ENCODE data around the gene TEX28.
"Not testable (repeated sequence)": the region's sequence is repeated elsewhere in the genome, so short reads cannot be mapped to it uniquely, and the experiment has no call there.

Gene TEX28, protein sequence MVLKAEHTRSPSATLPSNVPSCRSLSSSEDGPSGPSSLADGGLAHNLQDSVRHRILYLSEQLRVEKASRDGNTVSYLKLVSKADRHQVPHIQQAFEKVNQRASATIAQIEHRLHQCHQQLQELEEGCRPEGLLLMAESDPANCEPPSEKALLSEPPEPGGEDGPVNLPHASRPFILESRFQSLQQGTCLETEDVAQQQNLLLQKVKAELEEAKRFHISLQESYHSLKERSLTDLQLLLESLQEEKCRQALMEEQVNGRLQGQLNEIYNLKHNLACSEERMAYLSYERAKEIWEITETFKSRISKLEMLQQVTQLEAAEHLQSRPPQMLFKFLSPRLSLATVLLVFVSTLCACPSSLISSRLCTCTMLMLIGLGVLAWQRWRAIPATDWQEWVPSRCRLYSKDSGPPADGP

DNA sequence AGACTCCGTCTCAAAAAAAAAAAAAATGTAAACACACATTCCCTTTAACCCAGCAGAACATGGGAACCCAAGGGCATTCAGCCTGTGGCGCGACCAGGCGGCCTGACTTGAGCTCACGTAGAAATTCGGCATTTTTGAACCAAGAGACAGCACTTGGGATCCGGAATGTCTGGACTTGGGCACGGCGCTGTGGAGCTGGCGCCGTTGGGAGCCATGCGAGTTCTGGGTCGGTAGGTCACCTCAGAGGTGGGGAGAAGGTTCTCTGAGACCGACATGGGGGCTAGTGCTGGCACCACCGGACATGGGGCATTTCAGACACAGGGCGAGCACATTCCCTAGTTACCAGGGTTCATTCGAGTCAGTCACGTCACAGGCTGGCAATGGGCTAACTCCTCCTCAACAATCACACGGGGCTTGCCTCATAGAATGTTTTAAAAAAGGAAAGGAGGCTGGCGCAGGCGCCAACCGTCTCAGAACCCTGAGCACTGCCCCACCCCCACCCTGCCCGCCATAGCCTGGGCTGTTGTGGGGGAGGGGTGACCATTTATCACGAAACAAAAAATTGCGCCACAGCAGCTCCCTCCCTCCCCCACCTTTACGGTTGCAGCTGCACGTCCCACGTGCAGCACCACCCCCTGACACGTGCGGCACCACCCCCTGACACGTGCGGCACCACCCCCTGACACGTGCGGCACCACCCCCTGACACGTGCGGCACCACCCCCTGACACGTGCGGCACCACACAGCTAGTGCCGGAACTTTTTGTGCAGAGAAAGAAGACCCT, at the start of gene TEX28:
Gene TEX28 (minus strand): TSS at position 334 of the 784 bp plus-strand sequence. CDS start 3,007 bp downstream, outside the sequence.
- DNase-seq (ENCODE audit: low read depth in 2 of 2) = no peak

GRCh38 chrX:154343620-154344019, 48.7 kb upstream of the TEX28 start:
- DNase-seq (ENCODE audit: low read depth in 2 of 2) = not testable (repeated sequence)

DNA sequence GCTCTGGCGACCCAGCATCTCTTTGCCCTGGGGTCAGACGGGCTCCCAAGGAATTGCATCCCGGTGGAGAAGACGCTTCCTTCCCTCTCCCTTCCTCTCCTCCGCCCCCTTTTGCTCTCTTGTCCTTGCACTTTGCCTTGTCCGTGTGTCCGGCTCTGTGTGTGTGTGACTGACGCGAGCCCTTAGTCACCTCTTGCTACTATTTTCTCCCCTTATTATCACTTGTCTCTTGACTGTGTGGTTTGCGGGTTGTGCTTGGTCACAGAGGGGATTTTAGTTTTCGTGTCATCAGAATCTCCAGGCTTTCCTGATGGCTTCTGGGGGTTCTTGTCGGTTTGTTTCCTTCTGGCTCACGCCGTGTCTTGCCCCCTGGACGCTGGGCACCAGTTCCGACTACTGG, 48.1 kb upstream of the TEX28 start:
- DNase-seq (ENCODE audit: low read depth in 2 of 2) = not testable (repeated sequence)

- DNase-seq (ENCODE audit: low read depth in 2 of 2) = not testable (repeated sequence)
Observed at GRCh38 chrX:154341399-154342298, 46.7 kb upstream of the TEX28 start.

- DNase-seq (ENCODE audit: low read depth in 2 of 2) = peak in 1 of 2 donors; percentile 37
Observed at GRCh38 chrX:154334496-154334895, 39.6 kb upstream of the TEX28 start.

- DNase-seq (ENCODE audit: low read depth in 2 of 2) = no peak
Observed at GRCh38 chrX:154333837-154334271, 38.9 kb upstream of the TEX28 start.

GRCh38 chrX:154333116-154333515, 38.2 kb upstream of the TEX28 start:
- no peak for DNase-seq (ENCODE audit: low read depth in 2 of 2)

DNA sequence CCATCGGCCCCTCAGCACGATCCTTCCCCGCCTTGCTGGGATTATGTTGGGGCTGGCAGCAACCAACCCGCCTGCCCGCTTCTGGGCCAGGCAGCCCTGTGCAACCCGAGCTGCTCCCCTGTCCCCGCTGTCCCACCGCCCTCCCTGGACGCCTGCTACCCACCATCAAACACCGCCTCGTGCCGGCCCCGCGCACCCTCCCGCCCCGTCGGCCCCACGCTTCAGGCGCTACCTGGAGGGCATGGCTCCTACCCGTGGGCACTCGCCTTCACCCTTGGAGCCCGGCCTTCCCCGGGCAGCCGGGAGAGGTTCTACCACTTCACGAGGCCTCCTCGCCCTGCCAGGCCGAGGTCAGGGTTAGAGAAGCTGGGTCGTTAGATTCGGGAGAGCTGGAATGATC, 37.6 kb upstream of the TEX28 start:
- DNase-seq (ENCODE audit: low read depth in 2 of 2) = no peak

DNA sequence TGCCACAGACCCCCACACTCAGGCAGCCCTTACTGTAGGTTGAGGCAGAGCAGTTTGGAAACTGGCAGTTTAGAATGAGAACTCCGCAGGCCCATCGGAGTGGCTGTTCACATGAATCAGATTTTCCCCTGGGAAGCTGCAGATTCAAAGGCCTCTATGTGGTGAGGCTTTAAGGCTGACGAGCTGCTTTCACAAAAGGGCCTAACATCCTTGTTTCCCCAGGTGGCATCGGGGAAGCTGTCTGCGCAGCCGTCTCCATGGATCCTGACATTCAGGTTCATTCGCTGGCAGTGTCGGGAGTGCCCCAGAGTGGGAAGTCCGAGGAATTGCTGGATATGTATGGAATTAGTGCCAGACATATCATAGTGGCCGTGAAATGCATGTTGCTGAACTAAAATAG, 34.4 kb upstream of the TEX28 start:
- no peak for DNase-seq (ENCODE audit: low read depth in 2 of 2)

- DNase-seq (ENCODE audit: low read depth in 2 of 2) = no peak
Observed at GRCh38 chrX:154328646-154329045, 33.7 kb upstream of the TEX28 start.

GRCh38 chrX:154327038-154327820, 32.3 kb upstream of the TEX28 start:
- DNase-seq (ENCODE audit: low read depth in 2 of 2) = no peak

DNA sequence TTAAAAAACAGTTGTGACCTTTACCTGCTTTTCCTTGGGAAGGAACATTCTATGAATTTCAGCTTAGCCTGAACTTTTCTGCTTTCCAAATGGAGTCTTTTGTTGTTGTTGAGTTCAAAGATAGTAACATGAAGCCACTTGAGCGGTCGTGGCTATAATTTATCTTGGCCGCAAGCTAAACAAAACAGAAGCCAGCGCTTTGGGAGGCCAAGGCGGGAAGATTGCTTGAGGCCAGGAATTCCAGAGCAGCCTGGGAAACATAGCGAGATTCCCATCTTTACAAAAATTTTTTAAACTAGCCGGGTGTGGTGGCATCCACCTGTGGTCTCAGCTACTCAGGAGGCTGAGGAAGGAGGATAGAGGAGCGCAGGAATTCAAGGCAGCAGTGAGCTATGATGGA, 30.6 kb upstream of the TEX28 start:
- DNase-seq (ENCODE audit: low read depth in 2 of 2) = no peak

- DNase-seq (ENCODE audit: low read depth in 2 of 2) = no peak
Observed at GRCh38 chrX:154323537-154323936, 28.6 kb upstream of the TEX28 start.

- no peak for DNase-seq (ENCODE audit: low read depth in 2 of 2)
Observed at GRCh38 chrX:154322890-154323289, 28.0 kb upstream of the TEX28 start.

DNA sequence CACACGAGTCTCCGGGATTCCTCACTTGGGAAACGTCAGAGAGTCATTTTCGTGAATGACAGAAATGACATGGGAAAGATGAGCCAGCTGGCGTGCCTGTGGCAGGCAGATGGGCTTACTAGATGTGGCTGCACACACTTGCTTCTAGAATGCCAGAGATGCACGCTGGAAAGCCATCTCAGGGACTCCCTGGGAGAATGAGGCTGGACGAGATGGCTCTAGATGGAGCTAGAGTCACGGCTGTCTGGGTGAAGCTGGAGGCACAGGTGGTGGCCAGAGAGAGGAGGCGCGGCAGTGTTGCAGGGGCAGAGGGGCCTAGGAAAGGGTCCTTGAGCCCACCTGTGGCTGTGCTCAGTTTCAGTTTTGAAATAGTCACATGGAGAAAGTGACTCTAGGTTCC, 26.7 kb upstream of the TEX28 start:
- no peak for DNase-seq (ENCODE audit: low read depth in 2 of 2)

GRCh38 chrX:154321152-154321551, 26.2 kb upstream of the TEX28 start:
- DNase-seq (ENCODE audit: low read depth in 2 of 2) = no peak

GRCh38 chrX:154320406-154320805, 25.5 kb upstream of the TEX28 start:
- no peak for DNase-seq (ENCODE audit: low read depth in 2 of 2)

DNA sequence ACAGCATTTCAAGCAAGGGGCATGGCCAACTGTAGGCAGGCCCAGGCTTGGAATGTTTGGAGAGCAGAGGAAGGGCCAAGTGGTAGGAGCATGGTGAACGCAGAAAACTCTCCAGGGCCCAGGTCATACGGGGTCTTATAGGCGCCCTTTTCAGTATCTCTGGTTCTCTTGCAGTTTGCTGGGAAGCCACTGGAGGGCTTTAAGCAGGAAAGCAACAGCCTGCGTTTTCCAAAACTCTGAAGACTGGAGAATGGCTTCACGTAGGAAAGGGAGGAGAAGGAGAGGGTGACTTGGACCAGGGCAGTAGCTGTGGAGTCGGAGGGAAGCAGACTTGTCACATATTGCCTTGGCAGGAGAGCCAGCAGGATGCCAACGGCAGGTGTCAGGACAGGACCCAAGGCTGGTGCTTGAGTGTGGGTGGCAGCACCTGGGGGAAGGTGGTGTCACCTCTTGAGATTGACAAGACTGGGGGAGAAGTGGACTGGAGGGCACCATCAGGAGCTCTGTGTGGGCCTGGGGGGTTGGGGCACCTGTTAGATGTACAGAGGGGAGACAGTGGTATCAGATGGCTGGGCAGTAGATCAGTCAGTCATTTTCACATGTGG, 22.6 kb upstream of the TEX28 start:
- no peak for DNase-seq (ENCODE audit: low read depth in 2 of 2)

- DNase-seq (ENCODE audit: low read depth in 2 of 2) = no peak
Observed at GRCh38 chrX:154315416-154315815, 20.5 kb upstream of the TEX28 start.

DNA sequence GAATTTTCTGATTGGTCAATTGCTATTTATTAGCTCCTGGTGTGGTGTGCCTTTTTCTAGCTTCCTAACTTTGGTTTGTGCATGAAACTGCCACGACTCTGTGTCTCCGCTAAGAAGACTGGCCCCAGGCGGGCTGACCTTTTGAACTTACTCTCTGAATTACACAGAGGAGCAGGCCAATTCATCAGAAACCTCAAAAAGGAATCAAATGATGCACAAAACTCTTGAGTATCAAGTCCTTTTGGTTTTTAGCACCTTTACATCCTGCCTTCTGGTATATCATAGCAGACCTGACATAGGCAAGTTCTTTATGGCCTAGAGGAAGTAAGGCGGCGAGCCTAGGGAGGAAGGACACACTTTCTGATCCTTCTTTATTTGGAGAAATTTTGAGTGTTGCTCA, 18.2 kb upstream of the TEX28 start:
- peak; percentile 15 to 28 for DNase-seq (ENCODE audit: low read depth in 2 of 2)

DNA sequence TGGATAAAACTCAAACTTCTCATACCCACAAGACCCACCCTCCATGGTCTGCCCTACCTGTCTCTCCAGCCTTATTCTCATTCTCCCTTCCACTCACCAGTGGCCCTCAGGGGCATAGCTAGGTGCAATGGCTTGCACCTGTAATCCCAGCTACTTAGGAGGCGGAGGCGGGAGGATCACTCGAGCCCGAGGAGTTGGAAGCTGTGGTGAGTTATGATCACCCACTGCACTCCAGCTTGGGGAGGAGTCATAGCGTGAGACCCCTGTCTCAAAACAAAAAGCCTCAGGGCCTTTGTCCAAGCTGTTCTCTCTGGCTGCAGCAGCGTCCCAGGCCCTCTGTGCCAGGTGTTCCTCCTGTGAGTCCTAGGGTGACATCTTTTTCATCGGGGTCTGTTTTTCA, 17.2 kb upstream of the TEX28 start:
- no peak for DNase-seq (ENCODE audit: low read depth in 2 of 2)
